Activated CD4-positive, alpha-beta memory T cell treated with anti-CD3 and anti-CD28 coated beads, Interleukin-2, amount 10 ng/mL, durations not matched to agents 7 days and 5 days (primary cell): ENCODE measurements around the gene SH3RF3. TPM values are rescaled to one million over a fixed set of nuclear protein-coding genes. Genes with fewer than 3 reads are reported as not detected.

Source experiments
- CTCF ChIA-PET: fragments of 350-600 bp; sonication (Branson Sonifier 250); formaldehyde crosslinking; loops from one replicate; lab custom pipeline; 2021; ENCODE audit warnings: antibody characterized with exemption, inconsistent platforms; lab: Charles Lee
- POLR2A ChIA-PET: fragments of 350-600 bp; sonication (Branson Sonifier 250); formaldehyde crosslinking; loops from one replicate; lab custom pipeline; 2021; ENCODE audit warnings: antibody characterized with exemption; lab: Charles Lee
- DNase-seq: peaks from one replicate; pipeline ENCODE4 v3.0.0-alpha.2; 2020
- H3K27ac Mint-ChIP-seq: one replicate; pipeline ENCODE4 v1.8.0; 2021; ENCODE audit warnings: mild to moderate bottlenecking, mixed read lengths
- H3K27me3 Mint-ChIP-seq: one replicate; pipeline ENCODE4 v1.8.0; 2021; ENCODE audit warnings: mixed read lengths
- H3K36me3 Mint-ChIP-seq: one replicate; pipeline ENCODE4 v1.8.0; 2021; ENCODE audit warnings: low read depth, mixed read lengths
- H3K4me1 Mint-ChIP-seq: one replicate; pipeline ENCODE4 v1.8.0; 2021; ENCODE audit warnings: mixed read lengths
- H3K4me3 Mint-ChIP-seq: one replicate; pipeline ENCODE4 v1.8.0; 2021; ENCODE audit warnings: mild to moderate bottlenecking, mixed read lengths
- H3K9me3 Mint-ChIP-seq: one replicate; pipeline ENCODE4 v1.8.0; 2021; ENCODE audit warnings: mixed read lengths
- total RNA-seq, 2 experiments: library from RNA; stranded (reverse); gene quantifications; one replicate each; pipeline ENCODE4 v1.2.3, GENCODE V29; 2021

Gene SH3RF3
- total RNA-seq, 2 experiments from 2014 or later: 0.23 to 0.45 TPM

DNA sequence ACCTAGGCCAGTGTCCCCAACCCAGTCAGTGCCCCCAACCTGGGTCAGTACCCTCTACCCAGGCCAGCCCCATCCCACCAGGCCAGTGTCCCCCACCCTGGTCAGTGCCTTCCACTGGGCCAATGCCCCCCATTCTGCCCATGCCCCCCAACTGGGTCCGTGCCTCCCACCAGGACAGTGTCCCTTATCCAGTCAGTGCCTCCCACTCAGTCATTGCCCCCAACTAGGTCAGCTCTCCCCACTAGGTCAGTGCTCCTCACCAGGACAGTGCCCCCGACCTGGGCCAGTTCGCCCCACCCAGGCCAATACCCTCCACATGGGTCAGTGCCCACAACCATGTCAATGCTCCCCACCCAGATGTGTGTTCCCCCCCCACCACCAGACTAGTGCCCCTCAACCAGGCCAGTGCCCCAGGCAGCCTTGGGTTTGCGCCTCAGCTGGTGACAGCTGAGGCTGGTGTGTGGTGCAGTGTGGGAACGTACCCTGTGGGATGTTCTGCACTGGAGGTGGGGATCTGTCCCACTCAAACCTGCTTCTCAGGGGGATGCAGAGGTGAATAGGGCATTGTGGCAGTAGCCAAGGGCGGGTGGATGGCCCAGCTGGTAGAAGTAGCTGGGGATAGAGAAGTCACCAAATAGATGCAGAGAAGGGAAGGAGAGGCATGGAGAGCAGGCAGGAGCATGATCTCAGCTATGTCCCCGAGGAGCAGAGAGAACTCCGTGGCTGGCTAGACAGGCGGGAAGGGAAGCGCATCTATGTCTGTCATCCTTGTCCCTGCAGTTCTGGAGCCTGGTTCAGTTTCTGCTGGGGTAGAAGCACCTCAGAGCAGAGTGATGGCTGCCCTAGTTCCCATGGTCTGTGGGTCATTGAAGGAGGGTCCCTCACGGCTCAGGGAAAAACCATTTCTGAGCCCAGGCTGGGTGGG lies 168.8 kb downstream of the SH3RF3 start:
- ChIA-PET POLR2A (no interaction called here), CTCF (no interaction called here)
- Mint-ChIP-seq H3K4me3 (no peak overlapping the region), H3K27me3 (peaks cover 11% of the 10 kb centered on the region), H3K9me3 (no peaks in the 10 kb centered on the region), H3K36me3 (no peaks in the 10 kb centered on the region), H3K27ac (no peak overlapping the region), H3K4me1 (peaks cover 12% of the 10 kb centered on the region)
- no peak for DNase-seq

DNA sequence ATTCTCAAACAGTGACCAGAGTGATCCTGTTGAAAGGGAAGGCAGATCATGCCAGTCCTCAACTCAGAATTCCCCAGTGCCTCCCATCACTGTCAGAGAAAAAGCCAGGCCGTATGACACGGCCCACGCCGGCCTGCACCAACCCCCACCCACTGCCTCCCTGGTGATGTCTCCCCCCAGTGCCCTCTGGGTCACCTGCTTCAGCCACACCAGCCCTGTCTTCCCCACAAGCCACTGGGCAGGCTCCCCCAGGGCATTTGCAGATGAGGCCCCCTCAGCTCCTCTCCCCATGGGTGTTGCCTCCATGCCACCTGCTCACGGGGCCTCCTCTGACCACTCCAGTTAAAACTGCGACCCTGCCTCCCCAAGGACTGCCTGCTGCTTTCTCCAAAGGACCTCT lies 169.8 kb downstream of the SH3RF3 start:
- DNase-seq: no peak
- H3K4me3 Mint-ChIP-seq: no peak overlapping the region
- no peaks in the 10 kb centered on the region for H3K9me3 Mint-ChIP-seq
- ChIA-PET CTCF (no interaction called here), POLR2A (no interaction called here)
- H3K4me1 Mint-ChIP-seq: peaks cover 12% of the 10 kb centered on the region
- no peaks in the 10 kb centered on the region for H3K36me3 Mint-ChIP-seq
- H3K27me3 Mint-ChIP-seq: peaks cover 9% of the 10 kb centered on the region
- no peak overlapping the region for H3K27ac Mint-ChIP-seq

DNA sequence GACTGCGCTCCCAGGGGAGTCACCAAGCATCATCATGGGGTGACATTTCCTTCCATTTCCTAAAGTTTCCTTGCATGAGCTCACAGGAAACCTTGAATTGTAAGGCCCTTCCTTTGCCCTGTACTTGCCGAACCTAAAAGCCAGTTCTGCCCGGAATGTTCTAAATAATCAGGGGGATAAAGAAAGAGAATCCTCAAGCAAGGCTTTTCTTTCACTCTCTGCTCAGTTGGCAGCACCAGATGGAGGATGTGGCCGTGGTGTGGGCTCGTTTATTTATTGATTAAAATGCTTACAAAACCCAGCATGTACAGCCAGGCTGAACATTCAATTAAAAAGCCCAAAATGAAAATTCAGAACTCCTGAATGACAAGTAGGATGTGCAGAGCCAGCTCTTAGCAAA lies 170.5 kb downstream of the SH3RF3 start:
- no peaks in the 10 kb centered on the region for H3K9me3 Mint-ChIP-seq
- DNase-seq: no peak
- H3K4me1 Mint-ChIP-seq: peaks cover 11% of the 10 kb centered on the region
- peaks cover 8% of the 10 kb centered on the region for H3K27me3 Mint-ChIP-seq
- H3K36me3 Mint-ChIP-seq: no peaks in the 10 kb centered on the region
- H3K27ac Mint-ChIP-seq: no peak overlapping the region
- H3K4me3 Mint-ChIP-seq: no peak overlapping the region
- CTCF ChIA-PET: no interaction called here
- POLR2A ChIA-PET: no interaction called here

DNA sequence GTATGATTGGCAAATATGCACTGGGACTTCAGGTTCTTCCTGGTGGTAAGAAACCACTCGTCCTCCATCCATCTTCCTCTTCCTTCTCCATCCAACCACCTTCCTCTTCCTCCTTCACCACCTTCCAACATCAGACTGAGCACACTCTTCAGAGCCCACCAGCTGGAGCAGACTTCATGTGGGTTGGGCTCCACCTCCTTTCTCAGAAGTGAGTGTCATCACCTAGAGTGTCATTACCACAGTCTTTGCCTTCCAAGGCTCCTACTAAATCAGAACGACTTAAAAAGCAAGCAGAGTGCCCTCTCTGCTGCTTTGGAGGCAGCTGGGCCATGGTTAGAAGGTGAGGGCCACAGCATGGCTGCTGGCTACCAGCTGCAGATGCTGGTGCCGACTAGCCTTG lies 171.6 kb downstream of the SH3RF3 start:
- no peak for DNase-seq
- POLR2A ChIA-PET: no interaction called here
- H3K36me3 Mint-ChIP-seq: no peaks in the 10 kb centered on the region
- no peak overlapping the region for H3K4me3 Mint-ChIP-seq
- CTCF ChIA-PET: interaction anchor here (0.7 to 1.1 kb wide), 2 partner anchors 134 to 210 kb away, joined by 3 read pairs; no protein-coding TSS in a partner anchor
- H3K4me1 Mint-ChIP-seq: peaks cover 5% of the 10 kb centered on the region
- no peak overlapping the region for H3K27ac Mint-ChIP-seq
- no peaks in the 10 kb centered on the region for H3K9me3 Mint-ChIP-seq
- H3K27me3 Mint-ChIP-seq: peaks cover 15% of the 10 kb centered on the region

DNA sequence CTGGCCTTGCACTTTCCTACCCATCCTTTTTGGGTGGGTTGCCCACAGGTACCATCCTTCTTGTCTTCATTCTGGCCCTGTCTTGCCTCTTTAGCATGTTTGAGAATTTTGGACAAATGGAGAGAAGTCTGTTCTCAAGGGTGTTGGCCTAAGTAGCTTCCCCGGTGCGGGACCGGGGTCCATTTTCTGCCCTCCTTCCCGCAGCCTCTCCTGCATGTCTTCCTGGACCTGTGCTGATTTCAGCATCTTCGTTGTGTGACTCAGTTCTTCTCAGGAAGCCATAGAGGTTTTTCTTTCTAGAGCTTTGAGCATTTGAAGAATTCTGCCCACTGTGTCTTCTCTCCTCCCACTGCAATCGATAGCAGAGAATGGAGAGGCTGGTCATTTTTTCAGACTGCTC lies 172.7 kb downstream of the SH3RF3 start:
- H3K4me1 Mint-ChIP-seq: peaks cover 5% of the 10 kb centered on the region
- CTCF ChIA-PET: no interaction called here
- H3K36me3 Mint-ChIP-seq: no peaks in the 10 kb centered on the region
- peaks cover 23% of the 10 kb centered on the region for H3K27me3 Mint-ChIP-seq
- H3K9me3 Mint-ChIP-seq: no peaks in the 10 kb centered on the region
- DNase-seq: no peak
- POLR2A ChIA-PET: no interaction called here
- H3K27ac Mint-ChIP-seq: no peak overlapping the region
- H3K4me3 Mint-ChIP-seq: no peak overlapping the region

DNA sequence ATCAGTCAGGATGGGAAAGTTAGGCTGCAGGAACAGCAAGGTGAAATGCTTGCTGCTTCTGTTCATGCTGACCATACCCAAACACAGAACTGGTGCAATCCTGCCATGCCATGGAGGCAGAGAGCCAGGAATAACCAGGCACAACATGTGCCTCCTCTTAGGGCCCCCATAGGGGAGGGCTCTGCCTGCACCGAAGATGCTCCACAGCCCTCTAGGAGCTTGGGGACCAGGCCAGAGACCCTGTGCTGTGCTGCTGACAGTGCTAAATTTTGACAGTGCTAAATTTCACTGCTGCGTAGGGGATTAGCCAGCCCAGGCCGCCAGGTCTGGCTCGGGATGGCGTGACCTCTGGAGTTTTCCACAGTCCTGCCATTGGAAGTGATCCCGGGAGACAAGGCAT lies 173.3 kb downstream of the SH3RF3 start:
- ChIA-PET CTCF (no interaction called here), POLR2A (no interaction called here)
- Mint-ChIP-seq H3K36me3 (no peaks in the 10 kb centered on the region), H3K4me3 (no peak overlapping the region), H3K9me3 (no peaks in the 10 kb centered on the region), H3K4me1 (peaks cover 5% of the 10 kb centered on the region), H3K27me3 (peaks cover 24% of the 10 kb centered on the region), H3K27ac (no peak overlapping the region)
- no peak for DNase-seq

DNA sequence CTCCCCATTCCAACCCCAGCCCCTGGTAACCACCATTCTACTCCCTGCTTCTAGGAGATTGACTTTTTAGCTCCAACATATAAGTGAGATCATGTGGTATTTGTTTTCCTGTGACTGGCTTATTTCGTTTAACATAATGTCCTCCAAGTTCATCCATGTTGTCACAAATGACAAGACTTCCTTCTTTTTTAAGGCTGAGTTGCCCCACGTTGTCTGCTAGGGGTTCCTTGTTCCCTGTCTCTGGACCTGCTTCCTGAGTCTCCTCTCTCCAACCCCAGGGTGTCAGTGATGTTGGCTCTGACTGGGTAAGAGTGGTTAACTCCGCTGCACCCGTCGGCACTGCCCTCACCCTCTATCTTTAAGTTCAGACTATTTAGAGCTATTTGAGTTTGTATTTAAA lies 175.2 kb downstream of the SH3RF3 start:
- POLR2A ChIA-PET: no interaction called here
- CTCF ChIA-PET: interaction anchor here (1.1 kb wide), 1 partner anchor 206 kb away, joined by 3 read pairs; no protein-coding TSS in a partner anchor
- no peak for DNase-seq
- Mint-ChIP-seq H3K9me3 (no peaks in the 10 kb centered on the region), H3K27me3 (peaks cover 20% of the 10 kb centered on the region), H3K4me3 (no peak overlapping the region), H3K27ac (no peak overlapping the region), H3K4me1 (peaks cover 5% of the 10 kb centered on the region), H3K36me3 (no peaks in the 10 kb centered on the region)

DNA sequence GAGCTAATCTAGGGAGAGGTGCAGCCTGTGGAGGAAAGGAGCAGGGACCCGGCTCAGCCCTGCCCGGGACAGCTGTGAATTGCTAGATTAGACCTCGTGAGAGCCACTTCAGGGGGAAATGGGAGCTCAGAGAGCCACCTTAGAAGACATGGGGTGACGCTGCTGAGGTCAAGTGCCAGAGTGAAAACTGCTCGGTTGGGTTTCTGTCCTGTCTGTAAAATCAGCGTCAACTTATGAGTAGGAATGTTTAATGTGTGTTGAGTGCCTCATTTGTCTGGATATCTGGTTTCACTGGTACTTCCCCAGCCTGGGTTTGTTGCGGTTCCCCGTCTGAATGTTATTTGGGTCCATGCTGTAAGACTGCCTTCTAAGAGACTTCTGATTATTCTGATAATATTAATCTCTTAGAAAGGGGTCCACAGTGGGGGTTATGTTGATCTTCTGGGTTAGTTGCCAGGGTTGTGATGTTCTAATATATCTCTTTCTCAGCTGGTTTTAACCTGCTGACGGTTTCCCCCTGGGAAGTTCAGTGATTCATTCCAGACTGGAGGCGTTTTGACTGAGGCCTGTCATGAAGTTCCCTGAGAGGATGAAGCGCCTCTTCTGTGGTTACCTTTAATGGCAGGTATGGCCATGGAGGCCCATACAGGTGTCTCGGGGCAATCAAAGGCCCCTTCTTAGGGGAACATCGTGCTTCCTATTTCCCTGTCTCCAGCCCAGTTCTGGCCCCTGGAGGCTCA lies 175.9 kb downstream of the SH3RF3 start:
- Mint-ChIP-seq H3K36me3 (no peaks in the 10 kb centered on the region), H3K9me3 (no peaks in the 10 kb centered on the region), H3K27ac (no peak overlapping the region), H3K4me3 (no peak overlapping the region), H3K27me3 (peaks cover 20% of the 10 kb centered on the region), H3K4me1 (peaks cover 4% of the 10 kb centered on the region)
- POLR2A ChIA-PET: no interaction called here
- no peak for DNase-seq
- CTCF ChIA-PET: interaction anchor here (1.1 kb wide), 1 partner anchor 205 kb away, joined by 3 read pairs; no protein-coding TSS in a partner anchor

DNA sequence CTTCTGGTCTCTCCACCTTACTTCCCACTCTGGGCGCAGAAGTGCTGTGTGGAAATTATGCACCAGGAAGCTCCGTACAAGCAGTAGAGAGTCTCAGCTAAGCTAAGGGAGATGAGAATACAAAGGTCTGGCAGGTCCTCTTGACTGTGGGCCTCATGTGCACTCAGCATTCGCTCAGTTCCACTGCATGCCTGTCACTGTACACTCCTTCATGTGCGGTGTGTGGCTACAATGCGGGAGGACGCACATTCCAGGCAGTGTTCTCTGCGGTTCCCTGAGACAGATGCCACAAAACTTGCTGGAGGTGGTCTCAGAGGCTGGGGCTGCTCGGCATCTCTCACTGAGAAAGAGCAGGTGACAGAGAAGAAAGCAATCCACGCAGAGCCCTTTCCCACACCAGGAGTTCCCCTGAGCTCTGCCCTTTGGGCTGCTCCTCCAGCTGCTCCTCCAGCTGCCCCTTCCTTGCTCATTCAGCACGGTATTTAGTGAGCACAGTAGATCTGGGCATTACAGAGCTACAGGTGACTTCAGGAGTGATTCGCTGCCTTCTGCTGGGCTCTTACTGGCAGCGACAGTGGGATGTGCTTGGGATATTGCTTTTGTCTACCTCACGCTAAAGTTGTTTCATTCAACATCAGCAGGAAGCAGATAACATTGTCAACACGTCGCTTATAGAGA lies 176.6 kb downstream of the SH3RF3 start:
- Mint-ChIP-seq H3K4me1 (peaks cover 3% of the 10 kb centered on the region), H3K27me3 (peaks cover 20% of the 10 kb centered on the region), H3K4me3 (no peak overlapping the region), H3K36me3 (no peaks in the 10 kb centered on the region), H3K9me3 (no peaks in the 10 kb centered on the region), H3K27ac (no peak overlapping the region)
- POLR2A ChIA-PET: no interaction called here
- DNase-seq: no peak
- CTCF ChIA-PET: no interaction called here

DNA sequence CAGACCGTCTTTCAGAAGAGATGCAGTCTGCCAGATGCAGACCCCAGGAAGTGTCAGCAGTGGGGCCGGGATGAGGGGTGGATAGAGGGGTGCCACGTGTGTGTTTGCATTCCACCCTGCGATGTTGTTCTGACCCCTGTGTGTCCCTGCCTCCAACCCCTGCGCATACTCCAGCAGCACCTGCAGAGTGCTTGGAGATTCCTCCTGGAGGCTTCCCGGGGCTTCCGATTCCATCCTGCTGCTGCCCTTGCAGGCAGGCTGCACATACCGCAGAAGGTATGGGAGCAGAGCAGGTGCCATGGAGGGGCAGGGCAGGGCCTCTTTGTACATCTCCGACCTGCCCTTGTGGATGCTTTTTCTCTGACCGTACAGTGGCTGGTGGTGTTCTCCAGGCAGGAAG lies 177.2 kb downstream of the SH3RF3 start:
- H3K9me3 Mint-ChIP-seq: no peaks in the 10 kb centered on the region
- POLR2A ChIA-PET: no interaction called here
- H3K27me3 Mint-ChIP-seq: peaks cover 20% of the 10 kb centered on the region

DNA sequence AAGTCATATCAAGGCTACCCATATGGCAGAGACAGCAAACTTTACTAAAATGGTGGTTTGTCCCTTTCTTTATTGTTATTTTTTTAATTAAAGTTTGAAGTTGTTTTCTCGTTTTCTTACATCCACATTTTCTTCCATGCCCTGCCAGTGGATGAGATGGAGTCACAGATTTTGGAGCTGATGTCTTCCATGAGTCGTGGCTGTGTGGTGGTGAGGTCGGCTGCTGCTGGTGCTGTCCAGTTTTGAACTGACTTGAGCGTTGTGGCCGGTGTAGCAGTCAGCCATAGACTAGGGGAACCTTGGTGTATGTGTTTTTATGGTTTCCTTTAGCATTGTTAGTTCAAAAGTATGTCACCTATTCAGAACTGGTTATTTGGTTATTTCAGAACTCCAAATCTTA lies 182.8 kb downstream of the SH3RF3 start:
- Mint-ChIP-seq H3K9me3 (no peaks in the 10 kb centered on the region), H3K27ac (no peak overlapping the region), H3K36me3 (no peaks in the 10 kb centered on the region), H3K4me1 (peaks cover 4% of the 10 kb centered on the region), H3K4me3 (no peak overlapping the region), H3K27me3 (peaks cover 40% of the 10 kb centered on the region)
- ChIA-PET CTCF (interaction anchor here (1.5 kb wide), 1 partner anchor 198 kb away, joined by 5 read pairs; no protein-coding TSS in a partner anchor), POLR2A (no interaction called here)
- DNase-seq: no peak

More for the DNA sequence above, 177.2 kb downstream of the SH3RF3 start:
- Mint-ChIP-seq H3K4me1 (peaks cover 3% of the 10 kb centered on the region), H3K4me3 (no peak overlapping the region), H3K36me3 (no peaks in the 10 kb centered on the region), H3K27ac (no peak overlapping the region)
- DNase-seq: no peak
- CTCF ChIA-PET: no interaction called here

DNA sequence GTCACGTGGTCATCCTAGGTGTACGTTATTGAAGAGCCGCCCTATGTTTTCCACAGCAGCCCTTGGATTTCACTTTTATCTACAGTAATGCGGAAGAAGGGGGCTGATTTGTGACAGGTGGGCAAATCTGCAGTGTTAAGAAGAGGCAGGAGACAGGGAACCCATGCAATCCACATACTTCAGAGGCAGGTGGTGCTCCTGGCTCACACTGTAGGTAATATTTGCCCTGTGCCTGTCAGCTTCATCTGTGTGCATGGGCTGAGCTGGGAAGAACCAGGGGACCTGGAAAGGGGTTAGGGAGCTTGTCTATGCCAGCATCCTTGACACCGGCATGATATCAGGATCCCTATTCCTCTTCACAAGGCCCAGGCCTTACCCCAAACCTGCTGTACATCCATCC lies 183.9 kb downstream of the SH3RF3 start:
- Mint-ChIP-seq H3K27me3 (peaks cover 44% of the 10 kb centered on the region), H3K4me3 (no peak overlapping the region), H3K9me3 (no peaks in the 10 kb centered on the region), H3K27ac (no peak overlapping the region), H3K4me1 (peaks cover 5% of the 10 kb centered on the region), H3K36me3 (no peaks in the 10 kb centered on the region)
- no peak for DNase-seq
- ChIA-PET POLR2A (no interaction called here), CTCF (interaction anchor here (1.5 kb wide), 1 partner anchor 197 kb away, joined by 5 read pairs; no protein-coding TSS in a partner anchor)

DNA sequence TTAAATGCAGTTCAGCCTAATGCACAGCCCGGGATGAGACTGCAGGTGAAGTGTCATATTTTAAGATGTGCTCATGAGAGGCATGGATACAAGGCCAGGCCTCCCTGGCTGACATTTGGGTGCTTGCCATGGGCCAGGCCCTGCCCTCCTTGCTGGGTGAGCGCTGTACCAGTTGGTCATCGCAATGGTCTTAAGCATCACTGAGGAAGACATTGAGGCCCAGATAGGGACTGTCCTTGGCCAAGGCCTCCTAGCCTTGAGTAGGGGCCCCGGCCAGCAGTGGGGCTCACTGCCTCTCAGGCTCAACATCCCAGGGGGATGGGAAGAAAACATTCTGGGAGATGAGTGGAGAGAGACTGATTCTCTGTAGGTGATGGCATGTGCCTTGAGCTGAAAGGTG lies 184.3 kb downstream of the SH3RF3 start:
- CTCF ChIA-PET: interaction anchor here (1.5 kb wide), 1 partner anchor 197 kb away, joined by 5 read pairs; no protein-coding TSS in a partner anchor
- Mint-ChIP-seq H3K4me1 (peaks cover 5% of the 10 kb centered on the region), H3K36me3 (no peaks in the 10 kb centered on the region), H3K27ac (no peak overlapping the region), H3K27me3 (peaks cover 48% of the 10 kb centered on the region), H3K9me3 (no peaks in the 10 kb centered on the region), H3K4me3 (no peak overlapping the region)
- DNase-seq: no peak
- POLR2A ChIA-PET: no interaction called here
